GM12874 (cell line): ENCODE data around the gene KCNK1.

Experiments
- CTCF ChIP-seq: IDR thresholded peaks from 2 replicates; pipeline ENCODE4 v1.5.1; 2011; ENCODE audit warnings: low read depth, mild to moderate bottlenecking, control low read depth, low read length, moderate library complexity; ENCODE audit not compliant: insufficient read depth

KCNK1 gene

DNA sequence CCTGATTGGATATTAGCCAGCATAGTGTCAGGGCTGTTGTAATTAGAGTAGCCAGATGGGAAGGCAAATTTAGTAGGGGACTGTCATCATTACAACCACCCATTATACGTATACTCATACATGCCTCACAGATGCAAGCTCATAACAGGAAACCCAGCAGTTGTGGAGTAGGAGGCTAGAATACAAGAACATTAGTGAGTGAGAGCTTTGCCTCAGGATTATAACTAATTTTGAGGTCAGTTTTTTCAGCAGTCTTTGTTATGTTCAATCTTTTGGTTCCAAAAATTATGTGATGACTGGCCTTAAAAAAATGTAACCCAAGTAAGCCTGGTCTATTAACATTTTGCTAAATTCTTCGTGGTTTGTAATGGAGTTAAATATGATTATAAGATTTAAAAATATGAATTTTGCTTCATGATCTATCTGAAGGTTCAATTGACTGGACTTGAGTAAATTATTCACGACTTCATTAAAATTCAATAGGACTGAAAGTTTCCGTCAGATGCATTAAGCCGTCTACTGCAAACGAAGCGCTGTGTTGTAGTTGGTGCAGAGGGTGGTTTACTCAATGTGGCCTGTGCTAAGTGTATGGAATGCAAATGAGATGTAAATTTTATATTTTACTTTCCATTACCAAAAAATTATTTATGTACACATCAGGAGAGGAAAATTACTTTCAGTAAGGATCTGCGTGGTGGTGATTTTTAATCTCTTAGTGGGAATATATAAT, 48.8 kb downstream of the KCNK1 start:
- no peak for TF ChIP-seq CTCF

- no peak for TF ChIP-seq CTCF
These were observed 50.3 kb downstream of the KCNK1 start for GRCh38 chr1:233664253-233664652.

- TF ChIP-seq CTCF: no peak
These were observed 51.1 kb downstream of the KCNK1 start for GRCh38 chr1:233664804-233665574.

- TF ChIP-seq CTCF: no peak
These were observed 51.8 kb downstream of the KCNK1 start for GRCh38 chr1:233665575-233666270.

- TF ChIP-seq CTCF: no peak
These were observed 53.8 kb downstream of the KCNK1 start for GRCh38 chr1:233667741-233668140.

GRCh38 chr1:233668146-233668724, 54.3 kb downstream of the KCNK1 start:
- no peak for TF ChIP-seq CTCF
